ENCODE data around the gene DLX4.

DLX4 gene

DNA sequence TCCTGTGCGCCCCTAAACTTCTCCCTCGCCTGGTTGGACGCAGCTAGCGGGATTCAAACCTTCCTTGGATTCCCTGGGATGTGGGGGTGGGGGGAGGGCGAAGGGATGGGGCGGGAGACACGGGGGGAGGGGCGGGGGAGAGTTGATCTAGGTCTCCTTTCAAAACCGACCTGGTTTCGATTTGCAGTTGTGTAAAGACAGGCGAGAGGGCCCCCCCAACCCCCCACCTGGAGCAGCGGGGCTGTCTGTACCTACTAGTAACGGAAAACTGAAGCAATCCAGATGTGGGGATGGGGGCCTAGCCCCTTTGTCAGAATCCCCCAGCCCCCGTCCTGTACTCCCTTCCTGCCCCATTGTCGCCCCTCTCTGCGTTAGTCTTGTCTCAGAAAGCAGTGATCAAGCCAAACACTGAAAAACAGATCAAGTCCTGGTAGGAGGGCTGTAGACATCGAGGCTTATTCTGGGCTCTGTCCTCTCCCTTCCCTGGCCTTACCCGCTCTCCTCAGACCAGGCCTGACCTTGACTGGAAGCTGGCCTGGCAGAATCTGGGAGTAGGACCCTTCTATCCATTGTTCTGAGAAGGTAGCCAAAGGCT lies 902 bp downstream of the DLX4 start:
- no peak for DNase-seq

DNA sequence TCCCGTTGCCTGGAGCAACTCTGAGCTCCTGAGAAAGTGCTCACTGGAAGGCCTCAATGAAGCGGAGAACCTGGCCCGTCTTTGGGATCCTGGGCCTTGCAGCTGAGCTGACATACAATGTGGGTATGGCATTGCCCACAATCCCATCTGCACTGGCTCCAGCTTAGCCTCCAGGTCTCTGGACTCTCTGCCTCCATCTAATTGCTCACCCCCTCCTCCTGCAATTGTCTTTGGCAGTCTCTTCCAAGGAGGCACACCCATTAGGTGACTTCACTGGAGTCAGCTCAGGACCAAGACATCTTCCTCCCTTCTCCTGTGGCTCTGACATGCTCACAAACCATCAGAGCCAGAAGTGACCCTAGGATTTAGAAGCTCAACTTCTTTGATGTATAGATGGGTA lies 1.5 kb downstream of the DLX4 start:
- no peak for DNase-seq

DNA sequence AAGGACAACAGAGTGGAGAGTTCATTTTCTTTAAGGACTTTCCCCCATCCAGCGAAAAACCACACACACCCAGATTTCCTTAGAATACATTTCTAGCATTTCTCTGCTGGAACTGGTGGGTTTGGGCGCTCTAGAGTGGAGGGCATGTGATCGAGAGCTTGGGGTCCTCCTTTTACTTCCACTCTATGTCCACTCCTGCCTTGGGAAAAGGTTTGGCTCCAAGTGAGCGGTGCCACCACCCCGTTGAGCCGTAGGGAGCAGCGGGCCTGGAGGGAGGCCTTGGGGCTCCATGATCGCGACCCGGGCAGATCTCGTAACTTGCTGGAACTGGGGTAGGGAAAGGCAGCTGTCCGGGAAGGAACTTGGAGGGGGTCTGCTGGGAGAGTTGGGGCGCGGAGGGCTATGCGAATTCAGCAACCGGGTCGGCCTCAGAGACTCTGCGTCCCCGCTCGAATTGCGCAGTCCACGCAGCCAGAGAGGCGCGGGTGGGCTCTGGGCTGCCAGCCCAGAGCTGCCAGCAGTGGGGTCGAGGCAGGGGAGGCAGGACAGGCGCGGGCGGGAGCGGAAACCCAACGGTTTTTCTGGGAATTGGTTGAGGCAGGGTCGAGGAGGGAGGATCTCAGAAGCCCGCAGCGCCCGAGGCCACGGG lies 2.3 kb downstream of the DLX4 start:
- no peak for DNase-seq

DNA sequence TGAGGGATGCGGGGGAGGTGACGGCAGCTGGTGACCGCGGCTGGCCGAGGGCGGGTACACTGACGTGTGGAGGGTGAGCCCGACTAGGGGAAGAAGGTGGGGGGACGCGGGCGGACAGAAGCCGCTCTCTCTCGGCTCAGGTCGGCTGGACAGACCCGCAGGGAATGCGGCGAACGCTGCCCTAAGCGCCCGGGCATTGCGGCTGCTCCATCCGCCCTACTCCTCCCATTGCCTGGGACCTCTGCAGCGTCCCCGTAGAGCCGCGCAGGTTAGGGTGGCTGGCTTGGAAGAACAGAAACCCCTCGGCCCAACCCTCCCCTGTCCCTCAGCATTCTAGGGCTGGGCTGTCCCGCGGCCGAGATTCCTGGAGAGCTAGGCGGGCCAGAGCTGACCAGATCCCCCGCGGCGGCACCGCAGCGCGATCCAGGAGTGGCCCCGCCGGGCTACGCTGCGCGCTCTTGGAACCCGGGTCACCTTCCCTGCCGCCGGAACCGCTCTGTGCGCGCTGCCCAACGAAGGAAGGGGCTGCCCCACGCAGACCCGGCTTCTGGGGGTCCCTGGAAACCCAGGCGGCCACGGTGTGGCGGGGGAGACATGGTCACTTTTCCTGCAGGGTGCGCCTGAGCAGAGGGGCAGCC lies 3.0 kb downstream of the DLX4 start:
- DNase-seq: no peak

DNA sequence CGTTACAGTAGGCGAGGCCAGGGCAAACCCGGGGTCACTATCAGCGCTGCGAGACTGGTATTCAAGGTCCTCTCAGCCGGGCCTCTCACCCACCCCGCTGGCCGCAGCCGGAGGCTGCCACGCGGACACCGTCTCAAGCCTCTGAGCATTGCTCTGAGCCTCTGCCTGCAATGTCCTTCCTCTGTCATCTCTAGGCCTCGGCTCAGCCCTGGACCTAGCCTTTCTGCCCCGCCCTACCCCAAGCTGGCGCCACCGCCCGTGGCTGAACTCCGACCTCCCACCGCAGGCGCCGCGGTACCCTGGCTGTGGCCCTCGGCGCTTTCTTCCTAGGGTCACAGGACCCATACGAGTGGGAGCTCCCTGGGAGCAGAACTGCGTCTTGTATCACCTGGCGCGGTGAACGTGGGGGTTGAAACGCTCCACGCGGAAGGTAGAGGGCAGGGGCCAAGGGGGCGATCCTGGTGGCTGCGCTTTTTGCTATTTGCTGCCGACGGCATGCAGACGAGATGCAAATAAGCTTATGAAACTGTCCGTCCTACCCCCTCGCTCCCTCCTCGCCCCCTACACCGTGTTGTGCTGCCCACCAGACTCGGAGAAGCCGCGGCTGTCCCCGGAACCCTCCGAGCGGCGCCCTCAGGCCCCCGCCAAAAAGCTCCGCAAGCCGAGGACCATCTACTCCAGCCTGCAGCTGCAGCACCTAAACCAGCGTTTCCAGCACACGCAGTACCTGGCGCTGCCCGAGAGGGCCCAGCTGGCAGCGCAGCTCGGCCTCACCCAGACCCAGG lies 3.7 kb downstream of the DLX4 start:
- DNase-seq: no peak

DNA sequence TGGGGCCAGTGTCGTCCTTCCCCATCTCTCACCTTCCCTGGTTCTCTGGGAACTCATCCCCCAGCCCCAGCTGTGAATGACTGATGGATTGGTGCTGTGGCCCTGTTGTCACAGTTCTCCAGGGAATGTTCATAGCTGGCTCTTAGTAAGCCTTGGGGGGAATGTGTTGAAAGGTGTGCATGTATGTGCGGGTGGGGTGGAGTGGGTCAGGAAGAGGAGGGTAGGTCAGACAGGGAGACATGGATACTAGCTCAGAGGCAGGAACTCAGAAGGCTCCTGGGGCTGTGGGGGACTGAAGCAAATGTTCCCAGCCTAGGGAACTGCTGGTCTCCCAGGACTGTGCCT lies 4.3 kb downstream of the DLX4 start:
- no peak for DNase-seq

DNA sequence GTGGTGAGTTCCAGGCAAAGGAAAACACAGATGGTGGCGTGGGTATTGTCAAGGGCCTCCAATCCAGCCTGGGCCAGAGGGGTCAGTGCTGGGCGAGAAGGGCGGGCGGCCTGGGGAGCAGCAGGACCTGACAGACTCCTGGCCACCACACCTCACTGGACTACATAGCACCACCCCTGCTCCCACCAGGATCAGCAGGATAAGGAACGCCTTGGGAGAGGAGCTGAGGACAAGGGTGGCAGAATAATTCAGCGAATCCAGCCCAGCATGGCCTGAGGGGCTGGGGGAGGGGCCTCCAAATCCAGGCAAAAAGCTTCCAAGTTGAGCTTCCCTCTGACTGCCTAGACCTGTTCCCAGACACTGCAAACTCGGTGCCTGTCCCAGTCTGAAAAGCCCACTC lies 6.5 kb downstream of the DLX4 start:
- no peak for DNase-seq

DNA sequence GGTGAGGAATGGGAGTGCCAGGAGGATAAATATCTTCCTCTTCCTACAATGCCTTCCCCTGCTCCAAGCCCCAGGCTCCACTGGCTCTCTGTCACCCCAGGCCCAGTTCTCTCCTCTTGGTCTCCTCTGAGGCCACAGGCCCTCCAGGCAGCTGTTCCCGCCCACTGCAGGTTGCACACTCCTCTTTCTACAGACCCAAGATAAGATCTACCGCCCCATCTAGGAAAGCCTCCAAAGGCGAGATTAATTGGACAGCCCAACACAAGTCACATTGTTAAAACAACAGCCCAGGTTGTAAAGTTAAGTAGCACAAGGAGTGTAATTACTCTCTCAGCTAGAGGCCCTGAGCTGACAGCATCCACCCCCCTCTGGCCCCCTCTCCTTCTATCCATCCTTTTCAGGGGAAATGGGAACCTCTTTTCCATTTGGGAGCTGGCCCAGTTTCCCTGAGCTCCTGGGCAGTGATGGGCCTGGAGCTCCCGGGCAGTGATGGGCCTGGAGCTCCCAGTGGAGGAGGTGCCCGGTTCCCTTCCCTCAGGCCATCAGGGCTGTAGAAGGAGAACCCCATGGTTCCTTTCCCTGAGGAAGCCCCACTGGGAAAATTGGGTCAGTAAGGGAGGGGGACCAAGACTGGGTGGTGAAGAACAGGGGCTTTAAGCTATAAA lies 7.3 kb downstream of the DLX4 start:
- DNase-seq: no peak

DNA sequence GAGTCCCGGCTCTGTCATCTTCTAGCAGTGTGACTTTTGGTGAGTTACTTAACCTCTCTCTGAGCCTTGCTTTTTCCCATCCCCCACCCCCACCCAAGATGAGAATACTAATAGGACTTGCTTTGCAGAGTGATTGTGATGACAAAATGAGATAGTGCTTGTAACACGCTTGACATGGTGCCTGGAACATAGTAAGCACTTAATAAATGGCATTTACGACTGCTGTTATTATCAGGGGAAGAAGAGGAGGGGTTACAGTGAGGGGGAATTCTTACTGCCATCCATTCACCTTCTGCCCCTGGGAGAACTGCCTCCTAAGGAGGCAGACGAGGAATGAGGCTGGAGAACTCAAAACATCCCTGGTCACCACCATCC lies 7.8 kb downstream of the DLX4 start:
- no peak for DNase-seq

DNA sequence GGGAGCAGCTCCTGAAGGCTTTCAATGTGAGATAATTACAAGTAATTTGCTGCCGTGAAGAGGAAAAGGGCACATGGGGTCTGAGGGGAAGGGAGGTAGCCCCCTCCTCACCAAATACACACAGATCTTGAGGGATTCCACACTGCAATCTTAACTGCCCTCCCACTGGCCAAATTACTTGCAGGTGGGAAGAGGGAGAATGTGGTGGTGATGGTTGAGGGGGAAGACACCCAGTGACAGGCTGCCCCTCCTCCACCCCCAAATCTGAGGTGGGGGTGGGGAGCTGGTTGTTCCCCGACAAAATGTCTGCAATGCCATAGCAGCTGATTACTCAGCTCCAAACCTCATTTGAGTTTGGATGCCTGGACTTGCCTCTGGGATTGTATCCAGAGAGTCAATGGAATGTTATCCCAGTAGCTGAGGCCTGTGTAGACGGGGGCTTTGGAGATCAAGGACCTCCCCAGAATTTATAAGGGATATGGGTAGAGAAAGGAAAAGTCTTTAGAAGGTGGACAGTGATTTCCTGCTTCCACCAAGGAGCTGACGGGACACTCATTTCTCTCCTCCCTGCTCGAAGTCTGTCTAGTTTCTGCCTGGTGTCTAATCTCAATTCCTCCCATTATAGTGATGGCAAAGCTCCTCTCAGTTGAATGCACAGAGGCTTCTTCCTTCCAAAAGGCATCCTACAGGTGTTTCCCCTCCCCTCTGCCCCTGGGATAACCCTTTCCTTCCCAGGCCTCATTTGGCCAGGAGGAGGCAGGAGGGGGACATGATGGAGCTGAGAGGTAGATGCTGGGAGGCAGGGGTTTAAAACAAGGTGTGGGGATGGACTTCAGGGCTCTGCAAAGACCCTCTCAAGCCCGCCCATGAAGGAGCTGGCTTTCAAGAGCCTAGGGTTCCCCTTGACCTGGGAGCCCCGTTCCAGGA lies 8.7 kb downstream of the DLX4 start:
- no peak for DNase-seq

DNA sequence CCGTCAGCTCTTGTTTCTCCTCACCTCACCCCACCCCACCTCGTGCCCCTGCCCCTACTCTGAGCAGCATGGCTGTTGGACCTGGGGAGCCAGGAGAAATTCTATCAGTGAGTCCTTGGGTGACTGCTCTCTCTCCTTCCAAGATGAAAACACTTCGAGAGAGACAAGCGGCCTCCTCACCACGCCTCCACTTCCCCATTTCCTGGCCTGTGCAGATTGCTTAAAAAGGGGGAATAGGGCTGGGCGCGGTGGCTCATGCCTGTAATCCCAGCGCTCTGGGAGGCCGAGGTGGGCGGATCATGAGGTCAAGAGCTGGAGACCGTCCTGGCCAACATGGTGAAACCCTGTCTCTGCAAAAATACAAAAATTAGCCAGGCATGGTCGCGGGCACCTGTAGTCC lies 9.5 kb downstream of the DLX4 start:
- DNase-seq: no peak

DNA sequence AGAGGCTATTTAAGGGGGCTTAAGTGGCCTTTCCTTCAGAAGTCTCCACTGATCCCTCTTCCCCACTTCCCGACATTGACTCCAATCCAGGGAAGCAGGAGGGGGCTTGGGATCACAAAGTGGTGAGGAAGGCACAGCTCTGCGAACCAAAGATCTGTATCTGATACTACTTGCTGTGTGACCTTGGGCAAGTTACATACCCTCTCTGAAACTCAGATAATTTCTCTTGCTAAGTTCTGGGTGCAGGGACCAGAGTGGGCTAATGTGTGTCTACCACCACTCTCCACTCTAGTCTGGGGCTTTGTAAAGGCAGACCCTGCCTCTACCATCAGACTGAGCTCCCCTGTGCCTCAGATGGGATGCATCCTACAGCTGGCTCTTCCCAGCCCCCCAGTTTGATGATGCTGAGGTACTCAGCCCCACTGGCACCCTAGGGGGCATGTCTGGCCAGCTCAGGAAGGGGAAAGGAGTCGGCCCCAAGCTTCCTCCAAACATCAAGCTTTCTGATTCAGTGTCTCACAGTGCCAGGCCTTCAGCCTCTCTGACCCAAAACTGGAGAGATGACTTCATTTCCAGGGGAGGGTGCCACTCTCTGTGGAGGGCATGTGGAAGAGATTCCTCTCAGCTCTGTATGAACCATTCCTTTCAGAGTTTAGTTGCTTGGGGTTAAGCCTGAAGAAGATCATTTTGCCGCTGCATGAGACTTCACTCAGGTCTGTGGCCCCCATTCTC lies 10.9 kb downstream of the DLX4 start:
- no peak for DNase-seq

DNA sequence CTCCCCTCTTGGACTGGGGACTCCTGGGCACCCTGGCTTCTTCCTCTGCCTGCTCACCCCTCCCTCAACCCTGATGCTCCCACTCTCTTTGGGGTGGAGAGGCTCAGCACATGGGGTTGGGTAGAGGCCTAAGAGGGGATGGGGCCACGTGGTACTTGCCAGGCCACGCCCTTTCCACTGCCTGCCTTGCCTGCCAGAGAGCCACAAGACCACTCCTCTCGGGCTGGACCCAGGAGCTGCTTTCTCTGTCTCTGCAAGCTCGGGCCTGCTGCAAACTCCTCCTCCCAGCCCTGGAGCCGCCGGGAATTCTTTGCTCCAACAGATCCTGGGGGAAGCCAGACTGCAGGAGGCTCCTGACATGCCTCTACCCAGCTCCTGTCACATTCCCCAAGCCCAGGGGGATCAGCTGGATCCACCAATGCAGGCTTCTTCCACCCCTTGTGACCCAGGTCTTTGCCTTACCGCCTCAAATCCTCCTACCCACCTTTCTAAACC lies 11.8 kb downstream of the DLX4 start:
- DNase-seq: no peak

DNA sequence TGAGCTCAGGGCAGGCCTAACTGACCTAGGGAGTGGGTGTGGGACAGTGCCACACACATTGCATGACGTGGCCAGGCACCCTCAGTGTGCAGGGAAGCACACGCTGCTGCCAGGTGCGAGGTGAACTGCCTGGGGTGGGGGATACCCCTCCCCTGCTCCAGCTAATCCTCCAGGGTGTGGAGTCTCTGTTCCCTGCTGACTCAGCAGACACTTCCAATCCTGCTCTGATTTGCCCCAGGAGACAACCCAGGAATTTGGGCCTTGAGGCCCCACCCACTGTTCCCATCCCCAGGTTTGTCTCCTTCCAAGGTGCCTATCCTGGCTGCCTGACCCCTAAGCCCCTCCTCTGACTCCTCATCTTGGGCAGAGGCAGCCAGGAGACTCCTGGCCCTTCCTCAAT lies 15.3 kb downstream of the DLX4 start:
- no peak for DNase-seq

DNA sequence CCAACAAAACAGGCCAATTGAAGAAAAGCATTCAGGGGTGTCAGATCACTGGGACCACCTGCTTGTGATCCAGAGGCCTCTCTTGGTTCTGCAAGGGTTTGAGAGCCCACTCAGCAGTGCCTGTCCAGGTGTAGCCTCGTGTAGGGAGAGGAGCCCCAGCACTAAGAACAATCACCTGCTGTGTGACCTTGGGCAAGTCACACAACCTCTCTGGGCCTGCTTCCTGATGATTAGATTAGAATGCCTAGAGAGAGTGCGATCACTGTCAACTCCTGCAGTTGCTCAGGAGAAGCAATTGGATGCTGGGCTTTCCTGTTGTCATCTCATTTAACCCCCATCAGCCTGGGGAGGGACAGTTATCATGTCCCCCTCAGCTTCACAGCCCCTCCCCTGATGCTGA lies 15.8 kb downstream of the DLX4 start:
- DNase-seq: no peak

DNA sequence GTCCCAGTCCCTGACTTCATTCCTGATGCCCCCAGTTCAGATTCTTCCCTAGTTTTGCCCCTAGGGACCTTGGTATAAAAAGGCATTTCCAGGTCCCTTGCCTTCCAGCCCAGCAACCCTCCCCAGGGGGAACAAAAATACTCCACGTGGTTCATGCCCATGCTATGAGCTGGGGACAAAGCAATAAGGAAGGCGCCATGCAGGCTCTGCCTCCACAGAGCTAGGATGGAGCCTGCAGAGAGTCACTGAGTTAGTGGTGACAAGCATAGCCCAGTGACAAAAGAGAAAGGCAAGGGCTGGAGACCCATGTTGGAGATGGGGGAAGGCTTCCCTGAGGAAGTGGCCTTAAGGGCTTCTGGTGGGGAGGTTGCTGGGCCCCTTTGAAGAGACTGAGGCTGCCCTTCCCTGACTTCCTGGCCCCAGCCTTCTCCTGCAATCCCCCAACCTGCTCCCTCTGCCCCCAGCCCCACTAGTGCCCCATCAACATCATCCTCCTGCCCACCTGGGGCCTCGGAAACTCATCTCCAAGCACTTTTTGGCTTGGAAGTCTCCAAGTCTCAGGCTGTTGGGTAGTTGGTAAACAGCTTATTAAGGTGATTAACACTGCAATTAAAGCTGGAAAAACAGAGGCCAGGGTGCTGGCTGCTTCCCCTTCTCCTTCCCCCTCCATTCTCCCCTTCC lies 16.5 kb downstream of the DLX4 start:
- DNase-seq: no peak

DNA sequence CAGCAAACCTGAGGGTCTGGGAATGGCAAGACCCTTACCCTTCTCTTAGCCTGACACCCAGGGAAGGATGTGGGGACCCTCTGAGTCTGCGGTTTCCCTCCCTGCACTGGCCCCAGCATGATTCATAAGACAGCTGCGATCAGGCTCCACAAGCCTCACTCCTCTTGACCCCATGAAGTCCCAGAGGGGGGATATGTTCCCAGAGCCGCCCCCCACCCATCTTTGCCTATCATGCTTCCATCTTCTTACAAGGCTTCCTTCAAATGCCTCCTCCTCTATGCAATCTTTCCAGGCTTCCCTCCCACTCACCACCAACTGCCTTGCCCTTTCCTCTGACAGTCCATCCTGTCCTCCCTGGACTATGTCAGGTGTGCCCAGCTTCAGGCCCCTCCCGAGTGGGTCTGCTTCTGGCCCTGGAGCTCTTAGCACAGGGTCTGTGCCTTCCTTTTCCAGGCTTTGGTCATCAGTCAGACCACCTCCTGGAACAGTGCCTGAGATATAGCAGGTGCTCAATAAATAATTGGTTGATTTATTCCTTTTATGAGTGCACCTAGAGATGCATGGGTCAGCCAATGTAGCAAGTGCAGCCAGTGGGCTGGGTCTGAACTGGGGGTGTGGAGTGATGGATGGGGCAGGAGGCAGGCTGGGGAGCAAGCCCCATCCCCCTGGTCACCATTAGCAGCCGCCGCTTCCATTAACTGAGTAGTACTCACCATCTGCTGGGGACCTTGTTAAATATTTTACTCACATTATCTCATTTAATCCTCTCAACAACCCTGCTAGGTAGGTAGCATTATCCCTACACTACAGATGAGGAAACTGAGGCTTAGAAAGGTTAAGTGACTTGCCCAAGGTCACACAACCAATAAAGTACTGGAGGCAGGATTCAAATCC lies 17.7 kb downstream of the DLX4 start:
- DNase-seq: no peak

DNA sequence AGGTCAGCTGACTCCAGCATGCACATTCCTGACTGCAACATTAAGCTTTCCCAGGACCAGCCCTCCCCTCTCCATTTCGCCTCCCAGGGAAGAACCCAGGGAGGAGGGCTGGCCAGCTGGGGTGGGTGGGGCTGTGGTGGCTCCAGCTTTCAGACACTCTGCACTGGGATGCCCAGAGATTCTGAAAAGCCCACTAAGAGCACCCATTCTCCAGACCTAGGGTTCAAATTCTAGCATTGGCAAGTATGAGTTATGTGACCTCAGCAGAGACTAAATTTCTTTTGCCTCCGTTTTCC lies 18.2 kb downstream of the DLX4 start:
- DNase-seq: no peak

DNA sequence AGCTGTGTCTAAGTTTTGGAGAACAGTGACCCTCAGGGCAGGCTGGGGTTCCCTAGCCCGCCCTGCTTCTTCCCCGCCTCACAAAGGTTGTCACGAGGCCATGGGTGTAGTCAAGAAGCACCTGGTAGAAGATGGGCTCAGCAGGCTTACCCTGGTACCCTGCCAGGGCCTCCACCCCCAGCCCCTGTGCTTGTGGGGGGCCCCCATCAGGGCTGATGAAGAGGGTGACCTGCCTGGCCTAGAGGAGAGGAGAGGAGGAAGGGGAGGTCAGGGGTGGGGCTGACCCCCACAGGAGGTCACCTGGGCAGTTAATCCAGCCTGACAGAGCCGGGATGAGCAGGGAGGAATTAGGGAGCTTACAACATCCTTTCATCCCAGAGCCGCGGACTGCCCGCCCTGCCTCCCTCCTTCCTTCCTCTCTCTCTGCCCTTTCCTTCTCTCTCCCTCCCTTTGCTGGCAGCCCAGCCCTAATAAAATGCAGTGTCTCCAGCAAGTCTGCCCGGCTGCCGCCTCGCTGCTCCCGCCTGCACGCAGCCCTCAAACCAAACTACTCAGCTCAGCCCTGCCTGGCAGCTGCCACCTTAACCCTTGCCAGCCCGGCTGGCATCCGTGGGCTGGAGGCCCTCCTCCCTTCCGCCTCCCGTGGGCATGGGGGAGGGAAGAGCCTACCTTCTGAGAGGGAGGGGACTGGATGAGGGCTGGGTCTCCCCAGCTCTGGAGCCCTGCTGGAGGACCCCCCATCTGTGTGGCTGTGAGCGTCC lies 18.9 kb downstream of the DLX4 start:
- no peak for DNase-seq

Data from CD4-positive, alpha-beta T cell treated with Interleukin-1 beta for 1 hour (primary cell).